GM10266 (cell line): ENCODE results near the gene LGALS8.
A peak's percentile ranks its signal among the peaks of the same experiment; 100 is the strongest.
"Not testable (repeated sequence)": the region's sequence is repeated elsewhere in the genome, so short reads cannot be mapped to it uniquely, and the experiment has no call there.

Experiments
- DNase-seq: peaks from one replicate; pipeline ENCODE4 v3.0.0; 2012; ENCODE audit errors: extremely low spot score
- TF ChIP-seq, protein P1 (sequence below): IDR thresholded peaks from 2 replicates; pipeline ENCODE4 v1.5.1; 2012; ENCODE audit warnings: mild to moderate bottlenecking, low read depth; ENCODE audit not compliant: control insufficient read depth, insufficient read depth; ENCODE audit errors: missing control alignments

Gene LGALS8

DNA sequence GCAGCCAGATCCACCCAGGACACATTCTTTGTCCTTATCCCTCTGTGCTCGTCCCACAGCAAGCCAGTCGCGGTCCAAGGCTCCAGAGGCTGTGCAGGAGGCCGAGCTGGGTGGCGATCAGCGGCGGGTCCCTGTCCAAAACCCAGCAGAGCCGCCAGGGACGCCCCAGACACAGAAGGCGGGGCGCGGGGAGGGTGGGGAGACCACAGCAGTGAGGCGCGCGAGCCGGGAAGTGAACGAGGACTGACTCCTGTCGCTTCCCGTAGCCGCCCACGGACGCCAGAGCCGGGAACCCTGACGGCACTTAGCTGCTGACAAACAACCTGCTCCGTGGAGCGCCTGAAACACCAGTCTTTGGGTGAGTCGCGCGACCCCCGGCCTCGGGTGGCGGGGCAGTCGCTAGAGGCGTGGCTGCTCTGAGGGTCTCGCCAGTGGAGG, at the start of gene LGALS8:
Gene LGALS8 (plus strand): TSS at position 279 of the 438 bp plus-strand sequence. CDS start 2,089 bp downstream, outside the sequence.
- TF ChIP-seq, protein P1, sequence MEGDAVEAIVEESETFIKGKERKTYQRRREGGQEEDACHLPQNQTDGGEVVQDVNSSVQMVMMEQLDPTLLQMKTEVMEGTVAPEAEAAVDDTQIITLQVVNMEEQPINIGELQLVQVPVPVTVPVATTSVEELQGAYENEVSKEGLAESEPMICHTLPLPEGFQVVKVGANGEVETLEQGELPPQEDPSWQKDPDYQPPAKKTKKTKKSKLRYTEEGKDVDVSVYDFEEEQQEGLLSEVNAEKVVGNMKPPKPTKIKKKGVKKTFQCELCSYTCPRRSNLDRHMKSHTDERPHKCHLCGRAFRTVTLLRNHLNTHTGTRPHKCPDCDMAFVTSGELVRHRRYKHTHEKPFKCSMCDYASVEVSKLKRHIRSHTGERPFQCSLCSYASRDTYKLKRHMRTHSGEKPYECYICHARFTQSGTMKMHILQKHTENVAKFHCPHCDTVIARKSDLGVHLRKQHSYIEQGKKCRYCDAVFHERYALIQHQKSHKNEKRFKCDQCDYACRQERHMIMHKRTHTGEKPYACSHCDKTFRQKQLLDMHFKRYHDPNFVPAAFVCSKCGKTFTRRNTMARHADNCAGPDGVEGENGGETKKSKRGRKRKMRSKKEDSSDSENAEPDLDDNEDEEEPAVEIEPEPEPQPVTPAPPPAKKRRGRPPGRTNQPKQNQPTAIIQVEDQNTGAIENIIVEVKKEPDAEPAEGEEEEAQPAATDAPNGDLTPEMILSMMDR = no peak
- DNase-seq = peak; percentile 80

DNA sequence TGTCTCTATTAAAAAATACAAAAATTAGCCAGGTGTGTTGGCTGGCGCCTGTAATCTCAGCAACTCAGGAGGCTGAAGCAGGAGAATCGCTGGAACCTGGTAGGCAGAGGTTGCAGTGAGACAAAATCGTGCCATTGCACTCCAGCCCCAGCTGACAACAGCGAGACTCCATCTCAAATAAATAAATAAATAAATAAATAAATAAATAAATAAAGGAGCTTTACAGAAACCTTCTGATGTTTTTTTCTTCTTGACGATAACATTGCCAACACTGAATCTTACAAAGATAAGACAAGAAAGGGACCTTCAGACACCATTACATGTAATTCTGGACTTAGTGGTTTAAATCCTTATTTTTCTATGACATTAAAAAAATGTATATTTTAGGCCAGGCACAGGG, 47.8 kb upstream of the LGALS8 start:
- no peak for DNase-seq
- TF ChIP-seq, protein P1 = no peak

DNA sequence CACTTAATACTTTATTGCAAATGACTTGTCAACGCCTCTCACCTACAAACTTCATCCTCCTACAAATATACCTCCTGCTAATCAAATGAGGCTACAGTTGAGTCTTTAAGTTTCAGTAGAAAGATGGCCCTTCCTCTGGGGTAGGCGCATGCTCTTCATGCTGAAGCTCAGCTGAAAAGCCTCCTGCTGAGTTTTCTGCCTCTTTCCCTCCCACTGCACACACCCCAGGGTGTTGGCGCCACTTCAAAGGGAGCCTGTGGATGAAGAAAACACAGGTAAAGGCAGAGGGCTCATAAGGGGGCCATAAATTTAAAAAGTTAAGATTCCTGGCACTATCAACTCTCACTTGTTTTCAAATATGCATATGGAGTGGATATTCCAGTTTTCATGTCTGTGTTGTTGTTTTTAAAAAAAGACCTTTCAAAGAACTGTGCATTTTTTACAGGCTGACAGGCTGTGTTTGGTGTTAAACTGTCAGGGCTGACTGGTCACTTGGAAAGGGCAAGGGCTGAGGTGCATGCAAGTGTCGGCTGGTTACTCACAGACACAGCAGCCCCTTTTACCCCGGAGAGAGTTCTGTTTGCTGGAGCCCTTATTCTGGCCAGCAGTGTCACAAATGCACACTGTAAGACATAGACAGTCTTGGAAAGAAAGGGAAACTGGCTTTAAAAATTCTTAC, 42.9 kb upstream of the LGALS8 start:
- TF ChIP-seq, protein P1 = no peak

DNA sequence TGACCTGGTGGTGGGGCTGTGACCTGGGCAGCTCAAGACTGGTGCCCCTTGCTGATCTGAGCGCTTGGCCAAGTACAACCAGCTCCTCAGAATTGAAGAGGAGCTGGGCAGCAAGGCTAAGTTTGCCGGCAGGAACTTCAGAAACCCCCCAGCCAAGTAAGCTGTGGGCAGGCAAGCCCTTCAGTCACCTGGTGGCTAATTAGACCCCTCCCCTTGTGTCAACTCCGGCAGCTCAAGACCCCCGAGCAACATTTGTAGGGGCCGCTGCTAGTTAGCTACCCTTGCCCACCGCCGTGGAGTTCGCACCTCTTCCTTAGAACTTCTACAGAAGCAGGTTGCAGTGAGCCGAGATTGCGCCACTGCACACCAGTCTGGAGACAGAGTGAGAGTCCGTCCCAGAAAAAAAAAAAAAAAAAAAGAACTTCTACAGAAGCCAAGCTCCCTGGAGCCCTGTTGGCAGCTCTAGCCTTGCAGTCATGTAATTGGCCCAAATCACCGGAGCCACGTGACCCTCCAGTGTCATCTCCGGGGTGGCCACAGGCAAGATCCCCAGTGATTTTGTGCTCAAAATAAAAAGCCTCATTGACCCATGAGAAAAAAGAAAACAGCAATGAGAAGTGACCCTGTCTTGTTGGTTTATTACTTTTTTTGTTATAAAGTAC, 39.3 kb upstream of the LGALS8 start:
- no peak for DNase-seq
- TF ChIP-seq, protein P1 = no peak

More for the DNA sequence above, 42.9 kb upstream of the LGALS8 start:
- no peak for DNase-seq

DNA sequence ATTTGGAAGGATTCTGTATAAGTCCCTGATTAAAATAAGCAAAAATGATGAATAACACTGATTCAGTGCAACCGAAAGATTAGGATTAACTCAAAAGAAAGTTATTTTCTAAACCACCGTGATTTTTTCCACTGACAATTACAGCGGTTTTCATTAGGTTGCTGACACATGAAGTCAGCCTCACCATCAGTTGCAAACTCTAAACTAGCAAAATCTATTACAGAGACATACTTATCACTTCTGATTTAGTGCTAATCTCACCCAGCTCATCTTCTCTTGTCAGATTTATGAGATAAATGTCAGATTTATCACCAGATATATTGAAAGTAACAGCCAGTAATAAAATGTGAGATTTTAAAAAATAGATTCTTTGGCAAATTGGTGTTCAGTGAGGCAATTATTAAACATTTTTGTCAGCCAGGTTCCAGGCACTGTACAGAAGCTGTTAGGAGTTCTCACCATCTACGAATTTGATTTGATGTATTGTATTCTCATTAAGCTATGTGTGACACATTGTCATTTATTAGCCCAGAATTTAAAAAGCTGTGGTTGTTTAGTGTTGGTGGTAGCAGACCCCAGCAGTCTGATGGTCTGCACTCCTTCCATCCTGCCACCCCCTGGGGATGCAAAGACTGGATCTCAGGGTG, 37.3 kb upstream of the LGALS8 start:
- DNase-seq = no peak
- TF ChIP-seq, protein P1 = no peak

DNA sequence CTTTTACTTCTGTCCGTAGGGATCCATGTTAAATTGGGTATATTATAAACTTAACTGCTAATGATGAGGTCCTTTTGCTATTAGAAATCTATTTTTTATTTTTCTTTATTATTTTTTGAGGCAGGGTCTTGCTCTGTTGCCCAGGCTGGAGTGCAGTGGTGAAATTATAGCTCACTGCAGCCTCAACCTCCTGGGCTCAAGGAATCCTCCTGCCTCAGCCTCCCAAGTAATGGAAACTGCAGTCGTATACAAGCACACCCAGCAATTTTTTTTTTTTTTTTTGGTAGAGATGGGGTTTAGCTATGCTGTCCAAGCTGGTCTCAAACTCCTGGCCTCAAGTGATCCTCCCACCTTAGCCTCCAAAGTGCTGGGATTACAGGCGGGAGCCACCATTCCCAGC, 34.6 kb upstream of the LGALS8 start:
- not testable (repeated sequence) for DNase-seq

DNA sequence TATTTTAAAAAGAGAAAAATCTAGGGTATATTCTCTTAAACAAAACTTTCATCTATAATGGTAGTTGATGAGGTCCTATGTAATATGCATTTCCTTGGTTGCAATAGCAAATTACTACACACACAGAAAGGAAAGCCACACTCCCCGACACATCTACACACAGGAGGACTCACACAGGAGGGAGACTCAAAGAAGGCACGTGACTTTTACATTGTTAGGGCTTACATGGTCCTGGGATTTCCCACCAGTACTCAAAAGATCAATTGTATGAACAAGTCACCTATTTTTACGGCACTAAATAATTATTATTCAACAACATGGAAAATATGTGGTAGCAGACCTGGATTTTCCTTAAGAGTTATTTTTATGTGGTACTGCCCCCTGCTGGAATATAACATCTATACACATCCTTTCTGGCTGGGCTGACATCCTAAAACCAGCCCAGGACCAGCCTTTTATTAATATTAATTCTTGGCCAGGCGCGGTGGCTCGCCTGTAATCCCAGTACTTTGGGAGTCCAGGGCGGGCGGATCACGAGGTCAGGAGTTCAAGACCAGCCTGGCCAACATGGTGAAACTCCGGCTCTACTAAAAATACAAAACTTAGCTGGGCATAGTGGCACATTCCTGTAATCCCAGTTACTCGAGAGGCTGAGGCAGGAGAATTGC, 33.9 kb upstream of the LGALS8 start:
- peak; percentile 51 for DNase-seq
- TF ChIP-seq, protein P1 = peak; percentile 47
